HG03064 (cell line): ENCODE data around the gene KAZN.

ENCODE experiments used
- ATAC-seq: cut with Tn5 transposase; IDR thresholded peaks from one replicate; pipeline ENCODE4 v1.9.1; 2021; ENCODE audit warnings: low read depth; ENCODE audit not compliant: unreplicated experiment

Gene KAZN

DNA sequence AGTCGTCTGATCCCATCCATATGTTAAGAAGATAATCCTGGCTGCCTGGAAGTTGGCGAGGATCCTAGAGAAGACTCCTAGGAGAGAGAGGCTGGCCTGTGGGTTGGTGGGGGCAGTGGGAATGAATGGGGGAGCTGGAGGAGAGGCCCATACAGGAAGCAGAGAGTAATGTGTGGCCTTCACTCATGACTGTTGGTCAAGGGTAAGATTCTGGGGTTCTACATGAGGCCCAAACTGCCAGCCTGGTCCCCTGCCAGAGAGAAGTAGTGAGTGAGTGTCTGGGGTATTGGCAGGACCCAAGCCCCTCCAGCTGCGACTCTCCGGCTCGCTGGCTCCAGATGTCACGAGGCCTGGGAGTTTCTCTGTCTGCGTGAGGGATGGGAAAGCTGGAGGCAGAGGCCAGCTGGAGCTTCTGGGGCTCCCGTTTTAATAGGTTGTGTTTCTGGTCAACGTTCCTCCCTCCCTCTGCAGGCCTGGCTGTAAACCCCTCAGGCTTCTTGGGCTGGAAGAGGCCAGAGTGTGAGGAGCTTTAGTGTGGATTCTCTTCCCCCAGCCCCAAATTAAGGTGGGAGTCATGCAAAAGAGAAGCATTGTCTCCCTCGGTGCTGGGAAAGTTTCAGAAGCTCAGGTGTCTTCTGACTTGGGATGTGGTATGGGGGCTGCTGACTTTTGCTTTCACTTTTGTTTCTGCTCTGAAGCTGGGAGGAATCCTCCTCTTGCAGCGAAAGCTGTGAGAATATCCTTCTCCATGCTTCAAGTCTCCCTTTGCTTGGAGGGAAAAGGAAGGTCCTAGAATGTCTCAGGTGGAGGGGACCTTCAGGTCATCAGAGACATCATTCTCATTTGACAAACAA, 557.6 kb downstream of the KAZN start:
- ATAC-seq: no peak

DNA sequence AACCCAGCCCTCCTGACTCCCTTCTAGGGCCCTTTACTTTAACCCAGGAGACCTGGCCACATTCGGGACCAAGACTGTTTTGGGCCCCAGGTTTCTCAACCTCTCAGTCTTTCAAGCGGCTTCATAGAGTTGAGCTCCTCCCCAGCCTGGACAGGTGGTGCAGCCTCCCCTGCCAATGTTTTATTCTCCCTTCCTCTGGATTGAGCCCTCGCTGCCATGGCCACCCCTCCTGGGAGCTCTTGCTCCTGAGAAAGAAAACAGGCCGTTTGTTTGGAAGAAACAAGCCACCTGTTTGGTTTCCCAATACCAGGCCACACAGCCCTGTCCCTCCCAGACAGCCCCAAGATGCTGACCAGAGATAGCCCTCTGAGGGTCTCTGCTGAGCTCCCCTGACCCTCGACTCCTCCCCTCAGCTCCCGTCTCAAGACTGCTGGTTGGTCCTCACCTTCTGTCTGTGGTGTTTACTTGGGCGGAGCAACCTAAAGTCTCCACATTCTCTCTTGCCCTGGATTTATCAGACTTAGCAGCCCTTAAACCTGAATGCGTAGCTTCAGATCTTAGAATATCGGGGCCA, 558.4 kb downstream of the KAZN start:
- no peak for ATAC-seq

DNA sequence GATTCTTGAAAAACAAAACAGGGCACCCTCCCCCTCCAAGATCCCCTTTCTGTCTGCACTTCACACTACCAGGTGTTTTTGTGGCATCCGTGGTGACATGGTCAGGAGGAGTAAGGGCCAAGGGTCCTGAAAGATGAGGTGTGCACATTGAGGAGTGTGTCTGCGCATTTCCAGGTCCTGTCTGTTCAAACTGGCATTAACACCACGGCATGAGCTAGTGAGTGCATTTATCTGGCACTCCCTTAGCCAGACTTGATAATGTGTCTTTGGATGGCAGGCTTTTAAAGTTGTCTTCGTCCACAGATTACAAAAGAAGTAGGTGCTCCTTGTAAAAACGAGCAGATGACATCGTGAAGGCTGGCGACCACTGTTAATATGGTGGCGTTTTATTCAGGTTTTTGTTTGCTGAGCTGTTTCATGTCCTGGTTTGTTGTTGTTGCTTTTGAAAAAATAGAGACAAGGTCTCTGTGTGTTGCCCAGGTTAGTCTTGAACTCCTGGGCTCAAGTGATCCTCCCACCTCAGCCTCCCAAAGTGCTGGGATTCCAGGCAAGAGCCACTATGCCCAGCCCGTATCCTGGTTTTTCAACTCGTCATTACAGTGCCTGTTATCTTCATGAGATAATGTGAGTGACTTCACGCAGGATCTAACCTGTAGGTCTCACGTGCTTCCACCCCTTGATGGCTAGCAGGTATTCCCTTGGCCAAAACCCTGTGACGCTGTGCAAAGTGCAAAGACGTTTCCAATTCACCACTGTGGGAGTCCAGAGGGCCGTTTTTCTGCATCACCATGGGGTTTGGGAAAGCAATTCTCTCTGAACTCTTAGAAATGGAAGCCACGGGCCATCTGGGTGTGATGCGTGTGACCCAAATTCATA, 559.3 kb downstream of the KAZN start:
- no peak for ATAC-seq

DNA sequence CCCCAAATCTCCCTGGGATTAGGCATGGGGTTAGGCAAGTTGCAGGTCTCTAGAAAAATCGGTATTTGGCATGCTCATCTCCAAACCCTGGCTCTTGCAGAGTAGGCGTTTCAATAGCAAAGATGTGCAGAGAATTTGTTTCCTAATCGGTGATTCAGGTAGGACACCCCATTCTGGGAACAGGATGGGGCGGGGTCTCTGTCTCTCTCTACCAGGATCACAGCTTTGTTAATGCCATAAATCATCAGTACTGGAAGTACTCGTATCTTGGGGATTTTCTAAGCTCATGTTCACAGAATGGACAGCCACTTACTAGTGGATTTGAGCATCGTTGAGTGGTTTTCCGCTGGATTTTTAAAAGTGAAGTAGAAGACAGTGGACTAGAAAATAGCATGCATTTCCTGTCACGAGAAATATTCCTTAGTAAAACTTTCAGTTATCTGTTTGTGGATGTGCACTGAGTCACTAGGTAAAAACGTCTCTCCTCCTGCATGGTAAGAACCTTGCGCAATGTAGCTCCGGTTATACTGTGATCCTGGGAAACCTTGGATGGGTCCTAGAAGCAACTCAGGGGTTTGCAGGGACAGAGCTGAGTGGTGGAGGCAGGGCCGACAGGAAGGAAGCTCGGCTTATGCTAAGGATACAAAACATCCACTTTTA, 560.2 kb downstream of the KAZN start:
- ATAC-seq: no peak

- no peak for ATAC-seq
These were observed 560.7 kb downstream of the KAZN start for GRCh38 chr1:15159166-15159555.

GRCh38 chr1:15160626-15161025, 562.1 kb downstream of the KAZN start:
- no peak for ATAC-seq

GRCh38 chr1:15167386-15167785, 568.9 kb downstream of the KAZN start:
- no peak for ATAC-seq
